HG03135 (cell line): ENCODE data around the gene ZNF473.
"Not testable (repeated sequence)": the region's sequence is repeated elsewhere in the genome, so short reads cannot be mapped to it uniquely, and the experiment has no call there.

Experiments
- ATAC-seq: cut with Tn5 transposase; IDR thresholded peaks from one replicate; pipeline ENCODE4 v1.9.1; 2021; ENCODE audit warnings: mild to moderate bottlenecking, moderate library complexity; ENCODE audit not compliant: unreplicated experiment

ZNF473 gene

DNA sequence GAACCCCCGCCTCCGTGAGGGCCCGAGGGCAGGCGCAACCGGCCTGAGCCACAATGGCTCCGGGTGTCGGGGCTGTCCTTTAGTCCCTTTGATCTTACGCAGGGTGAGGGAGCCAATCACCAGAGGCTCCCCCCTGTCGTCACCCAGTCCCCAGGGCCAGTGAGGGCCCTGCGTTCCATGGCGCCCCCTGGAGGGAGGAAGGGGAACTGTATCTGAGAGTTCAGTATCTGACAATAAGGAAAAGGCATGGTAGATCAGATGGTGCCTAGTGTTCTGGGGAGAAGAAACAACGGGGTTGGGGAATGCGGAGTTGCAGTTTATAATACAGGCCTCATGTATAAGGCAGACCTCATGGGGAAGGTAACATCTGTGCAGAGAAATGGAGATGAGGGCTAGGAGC is 72.1 kb downstream of the ZNF473 start:
- ATAC-seq = not testable (repeated sequence)

GRCh38 chr19:50098892-50099291 is 73.1 kb downstream of the ZNF473 start:
- ATAC-seq = not testable (repeated sequence)

DNA sequence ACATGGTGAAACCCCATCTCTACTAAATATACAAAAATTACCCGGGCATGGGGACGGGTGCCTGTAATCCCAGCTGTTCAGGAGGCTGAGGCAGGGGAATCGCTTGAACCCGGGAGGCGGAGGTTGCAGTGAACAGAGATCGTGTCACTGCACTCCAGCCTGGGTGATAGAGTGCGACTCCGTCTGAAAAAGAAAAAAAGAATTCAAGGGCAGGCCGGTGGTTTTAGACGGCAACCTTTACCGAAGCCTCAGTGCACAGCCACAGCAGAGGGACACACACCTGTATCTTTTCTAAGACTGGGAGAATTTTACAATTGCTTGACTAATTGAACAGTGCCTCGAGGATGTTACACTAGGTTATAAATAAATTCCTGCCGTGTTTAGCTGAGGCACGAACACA is 73.9 kb downstream of the ZNF473 start:
- ATAC-seq = not testable (repeated sequence)

GRCh38 chr19:50100946-50101345 is 75.1 kb downstream of the ZNF473 start:
- not testable (repeated sequence) for ATAC-seq
